Stimulated activated CD8-positive, alpha-beta memory T cell treated with anti-CD3 and anti-CD28 coated beads, Interleukin-12 subunit alpha, Interleukin-12 subunit beta, amount 100 ng/mL, for 4 hours (primary cell): Measurements from ENCODE around the gene PTCH2.
"Not testable (repeated sequence)": the region's sequence is repeated elsewhere in the genome, so short reads cannot be mapped to it uniquely, and the experiment has no call there.

Experiments used
- DNase-seq: peaks from one replicate; pipeline ENCODE4 v3.0.0-alpha.2; 2020; ENCODE audit warnings: low read depth

Gene PTCH2

DNA sequence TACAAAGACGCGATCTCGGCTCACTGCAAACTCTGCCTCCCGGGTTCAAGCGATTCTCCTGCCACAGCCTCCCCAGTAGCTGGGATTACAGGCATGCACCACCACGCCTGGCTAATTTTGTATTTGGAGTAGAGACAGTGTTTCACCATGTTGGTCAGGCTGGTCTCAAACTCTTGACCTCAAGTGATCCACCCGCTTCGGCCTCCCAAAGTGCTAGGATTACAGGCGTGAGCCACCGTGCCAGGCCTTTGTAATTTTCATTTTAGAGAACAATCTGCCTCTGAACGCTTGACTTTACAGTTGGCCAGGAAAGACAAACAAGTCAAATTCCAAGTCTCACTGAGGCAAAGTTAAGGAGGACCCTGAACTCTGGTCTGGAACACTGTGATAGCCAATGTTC lies 4.8 kb downstream of the PTCH2 start:
- DNase-seq: not testable (repeated sequence)

DNA sequence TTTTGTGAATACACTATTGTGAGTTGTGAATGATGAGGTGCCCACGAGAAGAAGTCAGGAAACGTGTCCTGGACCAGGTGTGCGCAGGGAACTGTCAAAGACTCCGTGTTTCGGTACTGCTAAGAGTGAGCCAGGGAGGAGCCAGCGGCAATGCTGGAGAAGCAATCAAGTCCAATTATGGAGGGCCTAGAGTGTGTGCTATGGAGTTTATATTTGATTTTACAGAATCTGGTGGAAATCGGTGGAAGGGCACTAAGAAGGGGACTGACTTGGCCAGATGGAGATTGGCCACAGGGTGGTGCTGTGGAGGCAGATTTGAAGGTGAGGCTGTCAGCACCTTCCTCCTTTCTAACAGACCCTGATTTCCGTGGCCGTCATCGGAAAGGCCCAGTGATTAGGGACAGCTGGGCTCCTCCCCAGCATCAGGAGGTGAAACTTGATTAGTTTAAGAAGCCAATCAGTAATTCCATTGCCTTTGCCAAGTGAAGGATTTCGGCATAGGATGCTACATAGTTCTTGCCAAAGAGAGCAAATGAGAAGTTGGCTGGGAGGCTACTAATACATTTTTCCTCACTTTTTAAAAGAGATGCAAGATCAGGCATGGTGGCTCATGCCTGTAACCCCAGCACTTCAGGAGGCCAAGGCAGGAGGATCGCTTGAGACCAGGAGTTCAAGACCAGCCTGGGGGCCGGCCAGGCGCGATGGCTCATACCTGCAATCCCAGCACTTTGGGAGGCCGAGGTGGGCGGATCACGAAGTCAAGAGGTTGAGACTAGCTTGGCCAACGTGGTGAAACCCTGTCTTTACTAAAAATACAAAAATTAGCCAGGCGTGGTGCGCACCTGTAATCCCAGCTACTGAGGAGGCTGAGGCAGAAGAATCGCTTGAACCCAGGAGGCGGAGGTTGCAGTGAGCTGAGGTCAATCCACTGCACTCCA lies 7.0 kb downstream of the PTCH2 start:
- DNase-seq: peak; percentile 69

DNA sequence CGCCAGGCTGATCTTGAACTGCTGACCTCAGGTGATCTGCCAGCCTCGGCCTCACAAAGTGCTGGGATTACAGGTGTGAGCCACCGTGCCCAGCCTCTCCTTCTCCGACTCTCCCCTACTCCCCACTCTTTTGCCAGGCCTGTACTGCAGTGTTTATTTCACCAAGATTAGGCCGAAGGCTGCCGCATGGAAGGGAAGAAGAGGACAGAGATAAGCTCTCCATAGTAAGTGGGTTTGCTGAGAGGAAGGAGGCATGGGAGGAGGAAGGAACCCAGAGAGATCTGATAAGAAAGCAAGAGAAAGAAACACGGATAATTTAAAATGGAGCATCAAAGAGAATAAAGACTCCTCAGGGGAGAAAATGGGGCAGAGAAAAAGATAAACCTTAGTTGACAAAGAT lies 8.7 kb downstream of the PTCH2 start:
- no peak for DNase-seq

DNA sequence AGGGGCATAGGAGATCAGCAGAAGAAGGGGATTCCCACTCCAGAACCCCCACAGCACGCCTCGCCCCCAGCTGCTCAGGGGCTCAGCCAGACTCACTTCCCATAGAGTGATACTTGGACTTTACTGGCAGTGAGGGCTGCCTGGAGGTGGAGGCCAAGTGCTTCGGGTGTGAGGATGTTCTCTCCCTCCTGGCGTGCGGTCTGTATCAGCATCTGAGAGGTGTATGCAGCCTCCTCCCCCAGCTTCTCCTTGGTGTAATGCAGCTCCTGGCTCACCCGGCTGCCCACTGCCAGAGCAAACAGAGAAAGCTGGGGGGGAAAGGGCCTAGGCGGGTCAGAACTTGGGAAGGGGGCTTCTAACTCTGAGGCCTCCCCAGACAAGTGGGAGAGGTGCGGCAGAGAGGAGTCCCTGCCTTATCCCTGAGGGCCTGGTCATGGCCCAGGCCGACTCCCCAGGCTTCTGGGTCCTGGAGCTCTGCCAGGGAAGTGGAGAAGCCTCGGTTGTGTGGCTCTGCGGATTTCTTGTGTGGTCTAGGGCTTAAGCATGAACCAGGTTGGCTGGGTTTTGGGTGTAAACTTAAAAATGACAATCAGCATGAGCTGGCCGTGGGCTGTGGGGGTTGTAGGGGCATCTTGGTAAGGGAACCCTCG lies 10.9 kb downstream of the PTCH2 start:
- no peak for DNase-seq

DNA sequence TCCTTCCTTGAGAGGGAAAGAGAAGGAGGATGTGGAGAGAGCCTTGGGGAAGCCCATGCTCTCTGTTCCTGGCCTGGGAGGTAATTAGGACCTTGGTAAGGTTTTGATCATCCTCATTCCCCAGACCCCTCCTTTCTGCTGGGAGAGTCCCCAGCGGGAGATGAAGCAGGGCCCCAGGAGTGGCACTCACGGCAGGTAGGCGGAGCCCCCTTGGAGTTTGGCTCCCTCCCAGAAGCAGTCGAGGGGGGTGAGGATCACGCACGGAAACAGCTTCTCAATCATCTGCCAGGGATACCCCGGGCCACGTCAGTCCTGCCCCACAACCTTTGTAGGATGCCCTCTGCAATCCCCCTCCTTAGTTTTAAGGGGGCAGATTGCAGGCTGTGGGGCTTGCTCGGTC lies 11.5 kb downstream of the PTCH2 start:
- DNase-seq: no peak

DNA sequence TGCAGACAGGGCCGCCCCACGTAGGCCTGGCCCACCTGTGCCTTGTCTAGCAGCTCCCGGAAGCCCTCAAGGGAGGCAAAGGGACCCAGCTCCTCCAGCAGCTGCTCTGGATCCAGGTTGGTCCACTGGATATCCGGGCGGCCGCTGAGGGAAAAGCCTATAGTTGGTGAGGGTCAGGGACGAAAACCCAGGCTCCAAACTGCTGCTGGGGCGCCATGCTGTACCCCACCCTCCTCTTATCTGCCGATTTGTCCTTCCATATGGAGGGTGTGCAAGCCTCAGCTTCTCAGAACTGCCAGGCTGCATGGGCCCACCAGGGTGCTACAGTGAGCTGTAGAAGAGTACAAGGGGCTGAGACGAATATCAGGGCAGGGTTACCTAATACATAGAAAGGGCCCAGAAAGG lies 12.2 kb downstream of the PTCH2 start:
- DNase-seq: no peak

DNA sequence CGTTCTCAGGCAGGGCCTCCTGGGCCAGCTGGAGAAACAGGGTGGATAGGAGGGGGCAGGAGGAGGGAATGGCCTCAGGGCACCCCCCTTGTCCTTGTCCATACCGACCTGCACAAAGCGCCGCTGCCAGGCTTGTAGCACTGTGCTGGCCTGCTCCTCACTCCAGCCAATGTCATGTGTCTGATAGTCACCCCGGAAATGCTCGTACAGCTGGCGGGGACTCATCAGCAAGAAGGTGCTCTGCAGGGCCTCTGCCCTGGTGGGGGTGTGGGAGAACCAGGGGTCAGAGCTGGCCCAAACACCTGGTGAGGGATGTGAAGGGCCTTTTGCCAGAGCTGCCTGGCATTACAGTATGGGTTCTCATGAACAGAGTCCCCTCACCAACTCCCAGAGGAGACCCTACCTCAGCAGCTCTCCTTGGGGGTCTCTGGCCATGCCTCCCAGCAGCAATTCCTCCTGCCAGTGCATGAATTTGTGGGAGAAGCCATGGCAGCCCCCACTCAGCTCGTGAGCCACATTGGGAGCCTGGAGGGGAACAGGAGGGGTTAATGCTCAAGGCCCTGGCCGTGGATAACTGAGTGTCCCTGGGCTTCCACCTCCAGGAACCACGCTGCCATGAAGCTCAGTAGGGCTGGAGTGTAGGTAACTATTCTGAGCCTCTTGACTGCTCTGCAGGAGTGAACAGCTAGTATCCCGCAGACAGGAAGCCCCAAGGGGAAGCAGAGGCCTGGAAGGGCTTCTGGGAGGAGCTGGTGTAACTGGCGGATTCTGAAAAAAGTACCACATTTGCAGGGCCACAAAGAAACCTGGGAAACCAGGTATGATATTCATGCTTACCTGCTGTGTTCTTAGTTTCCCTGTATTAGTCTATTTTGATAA lies 13.3 kb downstream of the PTCH2 start:
- no peak for DNase-seq

DNA sequence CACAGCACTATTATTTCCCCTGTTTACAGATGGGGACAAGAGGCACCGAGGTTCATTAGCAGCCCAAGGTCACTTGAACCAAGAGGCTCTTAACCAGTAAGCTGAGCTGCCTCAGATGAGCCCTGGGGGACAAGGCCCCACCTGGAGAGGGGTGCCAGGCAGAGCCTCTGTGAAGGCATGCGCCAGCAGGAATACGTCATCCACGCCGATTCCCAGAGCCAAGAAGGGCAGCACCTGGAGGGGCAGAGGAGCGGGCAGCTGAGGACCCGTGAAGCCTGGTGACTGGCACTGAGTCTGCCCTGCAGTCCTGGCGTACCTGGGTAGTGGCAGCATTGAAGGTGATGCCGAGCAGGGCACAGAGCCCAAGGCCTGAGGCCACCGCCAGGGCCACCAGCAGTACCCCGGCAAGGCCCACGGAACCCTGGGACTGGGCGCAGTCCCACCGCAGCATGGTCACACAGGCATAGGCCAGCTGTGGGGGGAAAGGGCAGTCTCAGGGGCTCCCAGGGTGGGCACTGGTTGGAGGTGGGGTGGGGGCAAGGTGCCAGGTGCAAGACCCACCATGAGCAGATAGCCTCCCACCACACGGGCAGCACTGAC lies 14.1 kb downstream of the PTCH2 start:
- no peak for DNase-seq

DNA sequence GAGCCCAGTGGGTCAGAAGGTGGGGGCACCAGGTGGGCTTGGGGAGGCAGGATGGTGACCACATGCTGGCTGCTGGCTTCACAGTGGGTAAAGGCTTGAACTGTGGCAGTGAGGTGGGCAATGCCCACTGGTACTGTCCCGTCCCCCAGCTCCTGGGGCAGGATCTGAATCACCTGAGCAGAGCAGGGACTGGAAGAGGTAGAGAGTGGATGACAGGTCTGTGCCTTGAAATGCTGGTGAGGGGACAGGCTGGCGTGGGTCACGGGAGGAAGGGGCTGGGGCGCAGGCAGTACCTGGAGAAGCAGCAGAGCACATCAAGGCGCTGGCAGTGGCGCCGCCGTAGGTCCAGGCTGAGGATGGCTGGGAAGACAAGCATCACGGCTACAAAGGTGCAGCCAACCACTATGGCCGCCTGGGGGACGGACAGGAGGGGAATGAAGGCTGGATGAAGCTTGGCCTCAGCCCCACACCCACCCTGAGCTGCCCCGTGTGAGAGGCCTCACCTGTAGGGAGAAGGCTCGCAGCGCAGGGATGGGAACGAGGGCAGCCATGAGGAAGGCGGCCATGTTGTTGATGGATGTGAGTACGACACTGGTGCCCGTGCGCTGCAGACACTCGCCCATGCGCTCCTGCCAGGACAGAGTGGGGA lies 14.9 kb downstream of the PTCH2 start:
- no peak for DNase-seq

DNA sequence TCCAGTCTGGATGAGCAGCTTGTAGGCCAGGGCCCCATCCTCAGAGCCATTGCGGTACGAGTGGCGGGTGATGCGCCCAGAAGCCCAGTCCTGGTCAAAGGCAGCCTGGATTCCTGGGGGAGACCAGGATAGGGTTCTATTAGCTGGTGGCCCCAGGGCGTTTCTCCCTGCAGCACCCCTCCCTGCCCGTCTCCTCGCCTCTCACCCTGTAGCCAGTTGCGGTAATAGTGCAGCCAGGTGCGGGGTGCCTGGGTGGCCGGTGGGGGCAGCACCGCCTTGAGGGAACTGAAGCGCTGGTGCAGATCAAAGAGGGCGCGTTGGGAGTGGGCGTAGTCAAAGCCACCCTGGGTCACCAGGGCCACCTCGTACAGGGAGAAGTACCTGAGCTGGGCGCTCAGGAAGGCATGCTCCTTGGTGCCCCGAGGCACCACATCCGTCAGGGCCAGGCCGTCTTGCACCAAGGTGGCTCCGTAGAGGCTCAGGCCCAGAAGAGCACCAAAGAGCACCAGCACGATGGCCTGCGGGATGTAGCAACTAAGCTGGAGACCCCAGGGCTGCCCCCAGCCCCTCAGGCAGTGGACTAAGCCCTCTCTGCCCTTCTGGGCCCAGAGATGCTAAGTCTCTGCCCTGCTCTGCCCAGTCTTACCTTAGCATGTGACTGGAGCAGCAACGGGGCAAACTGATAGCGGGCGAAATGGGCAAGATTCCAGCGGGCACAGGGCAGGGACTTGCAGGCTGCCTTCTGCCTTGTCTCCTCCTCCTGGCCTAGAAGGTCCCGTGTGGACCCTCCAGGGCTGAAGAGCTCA lies 15.7 kb downstream of the PTCH2 start:
- no peak for DNase-seq

DNA sequence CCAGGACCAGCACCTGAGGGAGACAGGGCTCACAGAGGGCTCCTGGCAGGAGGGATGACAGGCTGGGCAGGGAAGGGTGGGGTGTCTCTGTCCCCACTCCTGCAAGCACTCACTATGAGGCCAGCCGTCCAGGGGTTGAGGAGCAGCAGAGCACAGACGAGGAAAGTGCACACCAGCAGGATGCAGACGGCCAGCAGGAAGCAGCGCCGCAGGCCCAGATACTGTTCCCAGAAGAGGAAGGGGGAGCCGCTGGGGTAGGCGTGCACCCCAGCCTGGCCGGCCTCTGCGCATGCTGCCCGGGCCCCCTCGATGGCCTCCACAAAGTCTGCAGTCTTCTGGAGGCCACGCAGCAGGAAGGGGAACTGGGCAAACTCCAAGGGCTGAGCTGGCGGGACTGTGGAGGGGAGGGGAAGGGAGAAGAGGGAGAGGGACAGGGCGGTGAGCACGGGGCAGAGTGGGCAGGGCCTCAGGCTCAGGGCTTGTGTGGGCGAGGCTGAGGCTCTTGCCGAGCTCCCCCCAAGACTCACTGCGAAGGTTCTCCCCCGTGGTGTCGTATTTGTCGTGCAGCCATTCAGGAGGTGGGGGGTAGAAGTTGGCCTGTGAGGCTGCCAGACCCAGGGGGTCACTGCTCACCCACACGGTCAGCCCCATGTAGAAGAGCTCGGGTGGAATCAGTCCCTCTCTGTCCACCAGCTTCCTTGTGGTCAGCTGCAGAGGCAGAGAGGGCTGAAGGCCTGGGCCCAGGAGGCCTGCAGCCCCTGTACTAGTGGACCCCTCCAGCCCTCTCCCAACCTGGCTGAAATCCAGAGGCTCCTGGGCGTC lies 16.5 kb downstream of the PTCH2 start:
- DNase-seq: no peak

DNA sequence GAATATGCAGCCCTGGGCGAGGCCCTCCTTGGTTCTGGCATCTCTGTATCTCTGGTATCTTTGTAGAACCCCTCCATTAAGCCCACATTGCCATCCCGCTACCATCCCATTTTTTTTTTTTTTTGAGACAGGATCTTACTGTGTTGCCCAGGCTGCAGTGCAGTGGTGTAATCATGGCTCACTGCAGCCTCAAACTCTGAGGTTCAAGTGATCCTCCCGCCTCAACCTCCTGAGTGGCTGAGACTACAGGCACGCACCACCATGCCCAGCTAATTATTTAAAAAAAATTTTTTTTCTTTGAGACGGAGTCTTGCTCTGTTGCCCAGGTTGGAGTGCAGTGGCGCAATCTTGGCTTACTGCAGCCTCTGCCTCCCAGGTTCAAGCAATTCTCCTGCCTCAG lies 18.7 kb downstream of the PTCH2 start:
- DNase-seq: not testable (repeated sequence)

DNA sequence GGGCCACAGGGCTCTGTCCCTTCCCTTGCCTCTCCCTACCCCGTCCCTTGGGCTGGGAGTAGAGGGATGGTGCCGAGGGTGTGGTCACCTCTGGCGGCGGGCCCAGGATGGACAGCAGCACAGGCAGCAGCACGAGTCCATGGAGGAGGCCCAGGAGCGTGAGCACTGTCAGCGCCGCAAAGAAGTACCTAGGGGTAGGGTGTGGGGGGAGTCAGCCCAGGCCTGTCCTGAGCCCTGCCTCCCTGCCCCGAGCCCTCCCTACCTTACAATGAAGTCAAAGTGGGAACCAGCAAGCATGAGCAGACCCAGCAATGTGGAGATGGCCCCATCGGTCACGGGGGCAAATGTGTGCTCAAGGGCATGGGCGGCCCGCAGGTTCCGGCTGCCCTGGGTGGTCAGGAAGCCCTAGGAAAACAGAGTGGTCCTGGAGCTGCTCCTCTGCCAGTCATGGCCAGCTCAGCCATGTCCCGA lies 20.0 kb downstream of the PTCH2 start:
- no peak for DNase-seq

DNA sequence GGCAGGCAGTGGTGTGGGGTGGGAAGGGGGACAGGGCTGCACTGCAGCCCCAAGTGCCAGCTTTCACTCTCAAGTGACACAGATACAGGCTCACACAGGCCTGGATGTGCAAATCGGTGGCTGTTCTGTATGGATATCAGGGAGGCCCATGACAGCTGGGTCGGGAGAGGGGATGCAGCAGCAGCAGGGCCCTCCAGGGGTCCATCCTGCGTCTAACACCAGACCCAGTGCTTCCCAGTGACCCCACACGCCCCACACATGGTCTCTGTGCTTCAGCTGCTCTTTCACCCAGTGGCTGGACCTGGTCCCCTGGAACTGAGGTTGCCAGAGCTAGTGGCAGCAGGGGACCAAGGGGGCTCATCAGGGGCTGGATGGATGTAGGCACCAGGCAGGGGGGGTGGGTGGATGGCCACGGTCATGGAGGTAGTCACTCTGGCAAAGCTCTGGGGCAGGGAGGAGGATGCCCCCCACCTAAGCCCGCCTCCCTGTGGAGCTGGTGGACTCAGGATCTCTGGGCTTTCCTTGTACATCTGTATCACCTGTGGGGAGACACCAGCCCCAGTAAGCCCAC lies 20.8 kb downstream of the PTCH2 start:
- DNase-seq: no peak

DNA sequence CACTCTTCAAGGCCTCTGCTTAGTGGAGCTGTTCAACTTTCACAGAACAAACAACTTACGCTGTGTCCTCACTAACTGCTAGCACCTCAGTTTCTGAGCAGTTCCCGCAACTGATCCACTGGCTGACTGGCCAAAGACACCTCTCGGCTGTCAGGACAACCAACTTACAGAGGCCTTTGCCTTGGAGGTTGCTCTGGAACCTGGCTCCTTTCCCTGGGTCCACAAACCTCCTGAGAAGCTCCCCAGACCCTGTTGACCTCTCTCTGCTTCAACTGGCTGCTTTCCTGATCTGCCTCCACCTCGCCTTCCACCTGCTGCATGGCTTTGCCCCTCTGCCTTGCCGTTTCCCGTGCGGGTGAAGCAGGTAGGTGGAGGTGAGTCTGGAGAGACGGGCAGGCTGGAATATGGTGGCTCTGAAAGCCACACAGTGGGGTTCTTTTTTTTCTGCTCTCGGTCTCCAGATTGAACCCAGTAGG lies 21.8 kb downstream of the PTCH2 start:
- no peak for DNase-seq

DNA sequence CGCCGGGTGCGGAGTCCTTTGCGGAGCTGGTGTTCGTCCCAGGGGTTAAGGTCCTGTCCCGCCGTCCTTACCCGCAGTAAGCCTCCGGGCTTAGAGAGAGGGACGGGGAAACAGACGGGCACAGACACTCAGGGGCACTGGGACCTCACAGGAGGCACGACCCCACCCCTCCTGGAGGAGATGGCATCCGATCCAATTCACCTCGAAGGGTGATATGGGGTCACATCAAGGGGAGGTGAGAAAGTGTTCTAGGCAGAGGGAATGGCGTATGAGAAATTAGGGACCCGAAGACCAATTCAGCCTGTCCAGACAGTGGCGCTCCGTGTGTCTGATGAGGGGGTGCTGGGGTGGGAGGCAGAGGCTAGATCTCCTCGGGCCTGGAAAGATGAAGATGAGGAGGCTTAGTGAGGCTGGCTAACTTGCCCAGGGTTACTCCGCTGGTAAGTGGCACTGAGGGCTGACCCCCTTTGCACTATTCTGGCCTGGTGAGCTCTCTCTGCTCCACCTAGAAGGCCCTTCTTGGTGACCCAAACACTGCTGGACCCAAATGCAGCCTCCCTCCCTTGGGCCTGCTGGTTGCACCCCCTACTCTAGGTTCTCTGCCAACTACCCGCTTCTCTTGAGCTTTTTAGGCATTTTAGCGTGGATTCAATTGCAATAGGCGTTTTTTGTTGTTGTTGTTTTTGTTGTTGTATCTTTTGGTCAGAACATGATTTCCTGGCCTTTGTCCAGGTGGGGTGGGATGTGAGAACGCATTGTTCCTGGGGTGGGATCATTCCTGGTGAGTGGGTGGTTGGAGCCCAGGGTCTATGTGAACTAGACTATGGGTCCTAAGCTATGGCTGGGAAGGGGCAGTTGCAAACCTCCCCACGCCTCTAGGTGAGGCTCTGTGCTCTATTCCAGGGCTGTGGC lies 22.5 kb downstream of the PTCH2 start:
- no peak for DNase-seq

DNA sequence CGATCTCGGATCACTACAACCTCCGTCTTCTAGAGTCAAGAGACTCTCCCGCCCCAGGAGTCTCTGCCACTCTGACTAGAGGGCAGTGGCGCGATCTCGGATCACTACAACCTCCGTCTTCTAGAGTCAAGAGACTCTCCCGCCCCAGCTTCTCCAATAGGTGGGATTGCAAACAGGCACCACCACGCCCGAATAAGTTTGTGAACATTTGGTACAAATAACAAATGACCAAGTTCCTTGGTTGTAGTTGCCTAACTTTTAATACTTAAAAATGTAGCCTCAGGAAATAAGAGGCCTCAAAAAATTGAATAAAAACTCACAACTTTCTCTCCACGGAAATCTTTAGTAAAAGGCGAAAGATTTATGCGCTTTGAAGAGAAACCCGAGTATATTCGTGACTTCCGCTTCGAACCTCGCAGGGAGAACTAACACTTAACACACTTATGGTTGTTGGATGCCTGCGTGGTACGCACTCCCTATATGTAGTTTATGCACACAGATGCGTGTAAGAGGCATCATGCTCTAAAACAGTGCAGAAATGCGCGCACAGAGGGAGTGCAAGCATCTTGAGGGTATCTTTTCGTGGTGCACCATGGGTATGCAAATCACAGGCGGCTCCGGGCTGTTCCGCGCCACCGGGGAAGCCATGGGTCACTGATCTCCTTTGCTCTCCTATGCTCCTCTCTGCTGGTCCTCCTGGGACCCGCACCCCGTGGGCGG lies 23.3 kb downstream of the PTCH2 start:
- peak; percentile 63 for DNase-seq
